Peyer's patch (tissue), 4 donors: ENCODE measurements around the gene NT5C1A.

ENCODE experiments used
- CTCF ChIP-seq, 6 experiments: fragments of 450-650 bp in 4 of 6; fragments of 200-600 bp in 2 of 6; sonication (generic) in 1 of 6; IDR thresholded peaks; one replicate each; pipeline ENCODE4 v1.5.1; 2017 to 2019; ENCODE audit warnings: antibody characterized with exemption in 6 of 6, mild to moderate bottlenecking in 3 of 6, moderate library complexity in 1 of 6
- POLR2A ChIP-seq, 2 donors: fragments of 450-650 bp; IDR thresholded peaks; one replicate each; pipeline ENCODE4 v1.5.1; 2017; ENCODE audit warnings: antibody characterized with exemption in 2 of 2, mild to moderate bottlenecking in 2 of 2, moderate library complexity in 2 of 2

DNA sequence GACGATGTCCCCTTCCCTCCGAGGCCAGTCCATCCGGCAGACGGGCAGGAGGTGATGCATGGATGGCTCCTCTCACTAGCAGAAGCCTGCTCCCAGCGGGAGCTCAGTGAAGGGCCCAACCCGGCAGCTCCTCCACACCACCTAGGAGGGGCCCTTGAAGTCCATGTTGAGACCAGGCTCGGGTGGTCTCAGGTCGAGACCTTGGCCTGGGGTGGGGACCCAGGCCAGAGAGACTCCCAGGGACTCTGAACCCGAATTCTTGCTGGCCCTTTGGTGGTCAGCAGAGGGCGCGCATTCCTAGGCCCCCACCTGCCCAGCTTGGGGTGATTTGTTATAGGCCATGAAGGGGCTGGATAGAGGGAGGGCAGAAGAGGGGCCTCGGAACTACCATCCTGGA, 642 bp upstream of the NT5C1A start:
- TF ChIP-seq CTCF (IDR thresholded peaks at IDR 0.05) (peak in 4 of 6 experiments; percentile 14 to 25 (median 24)), POLR2A (IDR thresholded peaks at IDR 0.05) (no peak)
